ENCODE measurements around the gene PDE5A. TPM values are rescaled to one million over a fixed set of nuclear protein-coding genes. Genes with fewer than 3 reads are reported as not detected.
A peak's percentile ranks its signal among the peaks of the same experiment; 100 is the strongest.
"Not testable (repeated sequence)": the region's sequence is repeated elsewhere in the genome, so short reads cannot be mapped to it uniquely, and the experiment has no call there.

Gene PDE5A
- total and polyA plus RNA-seq, 8 donors: 26.7 to 78.2 (median 65.2) TPM

DNA sequence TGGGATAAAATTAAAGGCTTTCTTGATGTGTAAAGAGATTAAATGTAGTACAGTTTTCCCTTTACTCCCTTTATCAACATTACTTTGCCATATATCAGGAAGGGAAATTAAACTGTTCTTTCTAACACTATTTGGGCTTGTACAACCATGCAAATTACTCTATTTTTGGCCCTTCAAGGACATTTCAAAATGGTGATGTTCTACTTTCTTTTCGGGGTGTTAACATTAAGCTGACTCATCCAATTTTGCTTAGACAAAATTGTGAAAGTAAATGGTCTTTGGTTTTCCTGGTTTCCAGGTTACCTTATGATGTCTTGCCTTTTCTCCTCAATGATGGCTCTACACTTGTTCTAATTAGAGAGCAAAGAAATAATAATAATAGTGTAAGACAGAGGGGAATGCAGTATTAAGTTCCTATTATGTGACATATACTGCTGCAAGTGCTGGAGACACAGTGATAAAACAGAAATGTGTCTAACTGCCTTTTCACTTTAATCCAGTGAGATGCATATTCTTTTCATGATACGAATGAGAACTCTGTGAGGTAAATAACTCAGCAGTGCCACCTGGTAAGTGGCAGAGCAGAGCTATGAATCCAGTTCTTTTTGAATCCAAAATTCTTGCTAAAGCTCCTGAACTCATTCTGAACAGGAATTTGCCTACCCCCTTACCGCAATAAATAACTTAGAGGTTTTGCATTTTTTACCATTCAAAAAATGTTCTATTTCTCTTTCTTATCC, 35.7 kb upstream of the PDE5A start:
- H3K4me3 ChIP-seq: no peak overlapping the region
- H3K4me1 ChIP-seq: no peaks in the 10 kb centered on the region
- H3K36me3 ChIP-seq: no peaks in the 10 kb centered on the region
- TF ChIP-seq, protein P1, sequence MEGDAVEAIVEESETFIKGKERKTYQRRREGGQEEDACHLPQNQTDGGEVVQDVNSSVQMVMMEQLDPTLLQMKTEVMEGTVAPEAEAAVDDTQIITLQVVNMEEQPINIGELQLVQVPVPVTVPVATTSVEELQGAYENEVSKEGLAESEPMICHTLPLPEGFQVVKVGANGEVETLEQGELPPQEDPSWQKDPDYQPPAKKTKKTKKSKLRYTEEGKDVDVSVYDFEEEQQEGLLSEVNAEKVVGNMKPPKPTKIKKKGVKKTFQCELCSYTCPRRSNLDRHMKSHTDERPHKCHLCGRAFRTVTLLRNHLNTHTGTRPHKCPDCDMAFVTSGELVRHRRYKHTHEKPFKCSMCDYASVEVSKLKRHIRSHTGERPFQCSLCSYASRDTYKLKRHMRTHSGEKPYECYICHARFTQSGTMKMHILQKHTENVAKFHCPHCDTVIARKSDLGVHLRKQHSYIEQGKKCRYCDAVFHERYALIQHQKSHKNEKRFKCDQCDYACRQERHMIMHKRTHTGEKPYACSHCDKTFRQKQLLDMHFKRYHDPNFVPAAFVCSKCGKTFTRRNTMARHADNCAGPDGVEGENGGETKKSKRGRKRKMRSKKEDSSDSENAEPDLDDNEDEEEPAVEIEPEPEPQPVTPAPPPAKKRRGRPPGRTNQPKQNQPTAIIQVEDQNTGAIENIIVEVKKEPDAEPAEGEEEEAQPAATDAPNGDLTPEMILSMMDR (IDR thresholded peaks at IDR 0.05): no peak
- H3K9me3 ChIP-seq: no peaks in the 10 kb centered on the region
- no peak overlapping the region for H3K27ac ChIP-seq
- intact Hi-C loops (cut with DNase I): no loop called here
- no peaks in the 10 kb centered on the region for H3K27me3 ChIP-seq
- ATAC-seq: no peak
- no peak for DNase-seq

DNA sequence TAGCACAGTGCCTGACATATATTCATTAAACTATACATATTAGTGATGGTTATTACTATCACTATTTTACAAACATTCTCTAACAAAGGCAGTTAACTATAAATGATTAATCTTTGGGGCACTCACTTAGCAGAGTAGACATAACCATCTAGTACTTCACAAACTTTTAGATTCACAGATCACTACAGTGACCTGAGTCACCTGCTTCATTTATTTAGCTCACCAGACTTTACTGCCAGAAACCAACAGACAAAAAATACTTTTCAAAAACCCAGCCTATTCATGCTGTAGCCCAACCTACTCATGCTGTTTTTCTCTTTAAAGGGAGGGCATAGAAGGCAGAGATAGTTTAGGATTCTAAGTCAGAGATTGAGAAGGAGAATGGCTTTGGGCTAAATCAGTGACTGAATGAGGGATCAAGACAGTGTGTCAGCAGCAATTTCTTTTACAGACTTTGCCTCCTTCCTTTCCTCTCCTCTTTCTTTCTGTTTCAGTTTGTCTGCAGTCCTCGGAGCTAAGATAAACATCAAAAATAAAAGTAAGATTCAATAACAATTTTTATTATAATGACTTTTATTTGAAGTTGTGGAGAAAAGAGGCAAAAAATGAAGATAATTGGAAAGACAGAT, 34.7 kb upstream of the PDE5A start:
- Histone ChIP-seq H3K4me1 (no peaks in the 10 kb centered on the region), H3K36me3 (no peaks in the 10 kb centered on the region), H3K27me3 (no peaks in the 10 kb centered on the region), H3K9me3 (no peaks in the 10 kb centered on the region), H3K4me3 (no peak overlapping the region), H3K27ac (peak overlapping the region in 1 of 2 donors; percentile 17)
- intact Hi-C loops (cut with DNase I): no loop called here
- TF ChIP-seq, protein P1 (IDR thresholded peaks at IDR 0.05): no peak
- no peak for ATAC-seq
- DNase-seq: no peak

DNA sequence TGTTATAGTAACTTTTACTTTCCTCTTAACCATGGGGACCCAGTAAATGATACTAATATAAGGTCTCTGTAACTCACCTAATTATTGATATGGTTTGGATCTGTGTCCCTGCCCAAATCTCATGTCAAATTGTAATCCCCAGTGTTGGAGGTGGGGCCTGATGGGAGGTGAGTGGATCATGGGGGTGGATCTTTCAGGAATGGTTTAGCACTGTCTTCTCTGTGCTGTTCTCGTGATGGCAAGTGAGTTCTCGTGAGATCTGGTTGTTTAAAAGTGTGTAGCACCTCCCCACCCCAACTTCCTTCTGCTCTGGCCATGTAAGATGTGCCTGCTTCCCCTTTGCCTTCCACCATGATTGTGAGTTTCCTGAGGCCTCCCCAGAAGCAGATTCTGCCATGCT, 34.0 kb upstream of the PDE5A start:
- H3K36me3 ChIP-seq; intact Hi-C loops (cut with DNase I); DNase-seq; H3K27ac ChIP-seq; H3K4me1 ChIP-seq; H3K9me3 ChIP-seq; H3K4me3 ChIP-seq; H3K27me3 ChIP-seq; ATAC-seq: not testable (repeated sequence)

DNA sequence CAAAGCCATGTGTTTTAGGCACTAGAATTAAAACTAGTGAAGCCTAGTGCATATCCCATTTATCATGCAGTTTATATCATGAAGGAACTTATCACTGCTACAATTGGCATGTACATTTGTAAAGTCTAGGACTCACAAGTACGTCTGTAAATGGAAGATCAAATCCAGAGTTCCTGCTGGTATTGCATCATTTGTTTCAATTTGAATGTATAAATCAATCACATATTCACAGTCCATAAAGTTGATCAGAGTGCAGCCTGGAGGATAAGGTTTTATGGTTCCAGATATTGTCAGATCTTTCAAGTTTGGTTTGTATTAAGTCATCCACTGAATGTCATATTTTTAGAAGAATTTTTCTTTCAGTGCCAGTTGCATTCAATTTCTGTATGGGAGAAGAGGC, 32.6 kb upstream of the PDE5A start:
- Histone ChIP-seq H3K4me1 (no peaks in the 10 kb centered on the region), H3K36me3 (no peaks in the 10 kb centered on the region), H3K4me3 (no peak overlapping the region), H3K9me3 (no peaks in the 10 kb centered on the region), H3K27ac (no peak overlapping the region), H3K27me3 (no peaks in the 10 kb centered on the region)
- DNase-seq (no peak), ATAC-seq (no peak)
- TF ChIP-seq, protein P1 (IDR thresholded peaks at IDR 0.05): no peak
- intact Hi-C loops (cut with DNase I): no loop called here

DNA sequence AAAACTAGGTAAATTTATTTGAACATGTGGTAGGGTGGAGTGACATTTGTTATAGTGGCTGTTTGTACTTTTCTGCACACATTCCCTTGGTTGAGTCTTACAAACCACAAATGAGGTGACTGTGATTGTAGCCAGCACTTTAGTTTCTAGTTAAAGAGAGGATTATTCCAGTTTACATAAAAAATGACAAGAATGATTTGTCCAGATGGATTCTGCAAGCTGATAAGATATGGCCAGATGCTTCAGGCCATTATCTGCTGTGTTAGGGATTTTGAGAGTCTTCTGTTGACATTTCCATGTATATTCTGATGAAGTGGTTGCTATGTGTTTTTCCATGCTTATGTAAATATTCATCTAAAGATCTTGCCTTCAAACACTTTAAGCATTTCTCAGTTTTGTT, 31.0 kb upstream of the PDE5A start:
- no peak overlapping the region for H3K27ac ChIP-seq
- ATAC-seq: peak; percentile 74

More for the DNA sequence above, 31.0 kb upstream of the PDE5A start:
- intact Hi-C loops (cut with DNase I): no loop called here
- TF ChIP-seq, protein P1 (IDR thresholded peaks at IDR 0.05): no peak
- H3K4me3 ChIP-seq: no peak overlapping the region
- no peaks in the 10 kb centered on the region for H3K36me3 ChIP-seq
- H3K4me1 ChIP-seq: no peaks in the 10 kb centered on the region
- DNase-seq: peak in 2 of 4 donors; percentile 79 to 89
- H3K9me3 ChIP-seq: no peaks in the 10 kb centered on the region
- H3K27me3 ChIP-seq: no peaks in the 10 kb centered on the region

All from left lung (tissue), 10 donors.